ENCODE results near the gene SIRT1. TPM values are rescaled to one million over a fixed set of nuclear protein-coding genes. Genes with fewer than 3 reads are reported as not detected.

SIRT1 gene
- total RNA-seq, 2 donors from 2014 or later: 9.6 to 34.7 TPM

DNA sequence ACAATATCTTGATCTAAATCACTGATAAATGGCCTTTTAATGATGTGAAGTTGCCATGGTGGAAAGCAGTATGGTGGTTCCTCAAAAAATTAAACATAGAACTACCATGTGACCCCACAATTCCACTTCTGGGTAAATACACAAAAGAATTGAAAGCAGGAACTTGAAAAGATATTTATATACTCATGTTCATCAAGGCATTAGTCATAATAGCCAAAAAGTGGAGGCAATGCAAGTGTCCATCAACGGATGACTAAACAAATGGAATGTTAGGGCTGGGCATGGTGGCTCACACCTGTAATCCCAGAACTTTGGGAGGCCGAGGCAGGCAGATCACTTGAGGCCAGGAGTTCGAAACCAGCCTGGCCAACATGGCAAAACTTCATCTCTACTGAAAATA is 44.5 kb upstream of the SIRT1 start:
- Histone ChIP-seq H3K4me1 (ENCODE audit: control insufficient read depth in 1 of 2, low read depth in 2 of 2) (no peaks in the 10 kb centered on the region), H3K9me3 (no peaks in the 10 kb centered on the region), H3K4me3 (no peak overlapping the region), H3K36me3 (no peaks in the 10 kb centered on the region), H3K27me3 (replicated peaks; ENCODE audit: insufficient read depth) (no peaks in the 10 kb centered on the region), H3K27ac (no peak overlapping the region)
- ATAC-seq (ENCODE audit: insufficient number of reproducible peaks, low FRiP score, low read depth) (no peak), DNase-seq (ENCODE audit: low spot score) (no peak)
- TF ChIP-seq, protein P1, sequence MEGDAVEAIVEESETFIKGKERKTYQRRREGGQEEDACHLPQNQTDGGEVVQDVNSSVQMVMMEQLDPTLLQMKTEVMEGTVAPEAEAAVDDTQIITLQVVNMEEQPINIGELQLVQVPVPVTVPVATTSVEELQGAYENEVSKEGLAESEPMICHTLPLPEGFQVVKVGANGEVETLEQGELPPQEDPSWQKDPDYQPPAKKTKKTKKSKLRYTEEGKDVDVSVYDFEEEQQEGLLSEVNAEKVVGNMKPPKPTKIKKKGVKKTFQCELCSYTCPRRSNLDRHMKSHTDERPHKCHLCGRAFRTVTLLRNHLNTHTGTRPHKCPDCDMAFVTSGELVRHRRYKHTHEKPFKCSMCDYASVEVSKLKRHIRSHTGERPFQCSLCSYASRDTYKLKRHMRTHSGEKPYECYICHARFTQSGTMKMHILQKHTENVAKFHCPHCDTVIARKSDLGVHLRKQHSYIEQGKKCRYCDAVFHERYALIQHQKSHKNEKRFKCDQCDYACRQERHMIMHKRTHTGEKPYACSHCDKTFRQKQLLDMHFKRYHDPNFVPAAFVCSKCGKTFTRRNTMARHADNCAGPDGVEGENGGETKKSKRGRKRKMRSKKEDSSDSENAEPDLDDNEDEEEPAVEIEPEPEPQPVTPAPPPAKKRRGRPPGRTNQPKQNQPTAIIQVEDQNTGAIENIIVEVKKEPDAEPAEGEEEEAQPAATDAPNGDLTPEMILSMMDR (IDR thresholded peaks at IDR 0.05): no peak

DNA sequence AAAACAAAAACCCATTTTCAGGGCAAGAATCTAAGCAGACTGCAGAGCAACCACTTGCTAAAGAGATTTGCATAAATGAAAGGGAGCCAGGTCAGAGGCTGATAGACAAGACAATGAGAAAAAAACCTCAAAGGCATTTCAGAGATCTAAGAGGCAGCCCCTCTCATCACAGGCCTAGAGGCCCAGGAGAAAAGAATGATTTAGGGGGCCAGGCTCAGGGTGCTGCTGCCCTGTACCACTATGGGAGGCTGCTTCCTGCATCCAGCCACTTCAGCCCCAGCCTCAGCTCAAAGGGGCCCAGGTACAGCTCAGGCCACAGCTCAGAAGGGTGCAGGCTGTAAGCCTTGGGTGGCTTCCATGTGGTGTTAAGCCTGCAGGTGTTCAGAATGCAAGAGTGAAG is 42.7 kb upstream of the SIRT1 start:
- ATAC-seq (ENCODE audit: insufficient number of reproducible peaks, low FRiP score, low read depth): no peak
- no peak overlapping the region for H3K4me3 ChIP-seq
- no peaks in the 10 kb centered on the region for H3K9me3 ChIP-seq
- H3K27ac ChIP-seq: no peak overlapping the region
- no peaks in the 10 kb centered on the region for H3K4me1 ChIP-seq (ENCODE audit: control insufficient read depth in 1 of 2, low read depth in 2 of 2)
- no peaks in the 10 kb centered on the region for H3K27me3 ChIP-seq (replicated peaks; ENCODE audit: insufficient read depth)
- no peak for DNase-seq (ENCODE audit: low spot score)
- H3K36me3 ChIP-seq: no peaks in the 10 kb centered on the region
- TF ChIP-seq, protein P1 (IDR thresholded peaks at IDR 0.05): no peak

DNA sequence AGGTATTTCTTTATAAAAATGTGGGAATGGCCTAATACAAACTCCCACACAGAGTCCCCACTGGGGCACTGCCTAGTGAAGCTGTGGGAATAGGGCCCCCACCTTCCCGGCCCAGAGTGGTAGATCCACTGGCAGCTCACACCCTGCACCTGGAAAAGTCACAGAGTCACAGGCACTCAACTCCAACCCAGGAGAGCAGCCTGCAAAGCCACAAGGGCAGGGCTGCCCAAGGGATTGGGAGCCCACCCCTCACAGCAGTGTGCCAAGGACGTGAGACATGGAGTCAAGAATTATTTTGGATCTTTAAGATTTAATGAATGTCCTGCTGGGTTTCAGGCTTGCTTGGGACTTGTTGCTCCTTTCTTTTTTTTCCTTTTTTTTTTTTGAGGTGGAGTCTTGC is 41.2 kb upstream of the SIRT1 start:
- DNase-seq (ENCODE audit: low spot score) (no peak), ATAC-seq (ENCODE audit: insufficient number of reproducible peaks, low FRiP score, low read depth) (no peak)
- no peak overlapping the region for H3K4me3 ChIP-seq
- no peak overlapping the region for H3K27ac ChIP-seq
- TF ChIP-seq, protein P1 (IDR thresholded peaks at IDR 0.05): no peak
- H3K4me1 ChIP-seq (ENCODE audit: control insufficient read depth in 1 of 2, low read depth in 2 of 2): no peaks in the 10 kb centered on the region
- no peaks in the 10 kb centered on the region for H3K36me3 ChIP-seq
- no peaks in the 10 kb centered on the region for H3K9me3 ChIP-seq
- no peaks in the 10 kb centered on the region for H3K27me3 ChIP-seq (replicated peaks; ENCODE audit: insufficient read depth)

DNA sequence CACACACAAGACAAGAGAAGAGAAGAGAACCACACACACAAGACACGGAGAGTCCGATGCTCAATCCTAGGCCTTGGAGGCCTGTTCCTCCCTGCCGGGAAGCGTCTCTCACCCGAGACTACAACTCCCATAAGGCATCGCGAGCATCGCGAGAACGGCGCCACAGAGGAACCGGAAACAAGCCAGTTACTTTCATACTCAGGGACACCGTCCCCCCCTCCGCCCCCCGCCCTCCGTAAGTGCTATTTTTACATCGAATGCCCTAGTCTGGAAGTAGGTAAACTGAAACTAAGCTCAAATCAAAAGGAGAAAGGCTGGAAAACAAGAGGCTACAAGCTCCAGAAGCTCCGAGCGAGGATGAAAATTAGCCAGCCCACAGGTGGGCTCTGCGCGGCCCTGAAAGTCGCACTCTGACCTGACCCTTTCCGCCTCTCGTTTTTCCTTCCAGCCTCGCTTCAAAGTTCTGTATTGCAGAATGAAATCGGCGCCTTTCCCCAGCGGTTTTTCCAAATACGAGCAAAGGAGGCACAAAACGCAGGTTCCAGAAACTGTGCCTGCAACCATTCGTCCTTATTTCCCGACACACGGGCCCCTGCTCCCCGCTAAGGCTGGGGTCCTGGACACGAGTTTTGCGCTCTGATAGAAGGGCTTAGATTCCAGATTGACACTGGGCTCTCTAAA is 35.0 kb upstream of the SIRT1 start:
- Histone ChIP-seq H3K4me3 (peak overlapping the region; percentile 72), H3K9me3 (no peaks in the 10 kb centered on the region), H3K27ac (peak overlapping the region; percentile 84 to 91), H3K4me1 (ENCODE audit: control insufficient read depth in 1 of 2, low read depth in 2 of 2) (peaks cover 0 to 6% of the 10 kb centered on the region in 2 donors), H3K27me3 (replicated peaks; ENCODE audit: insufficient read depth) (no peaks in the 10 kb centered on the region), H3K36me3 (no peaks in the 10 kb centered on the region)
- DNase-seq (ENCODE audit: low spot score) (peak; percentile 88), ATAC-seq (ENCODE audit: insufficient number of reproducible peaks, low FRiP score, low read depth) (peak; percentile 98)
- TF ChIP-seq, protein P1 (IDR thresholded peaks at IDR 0.05): no peak

DNA sequence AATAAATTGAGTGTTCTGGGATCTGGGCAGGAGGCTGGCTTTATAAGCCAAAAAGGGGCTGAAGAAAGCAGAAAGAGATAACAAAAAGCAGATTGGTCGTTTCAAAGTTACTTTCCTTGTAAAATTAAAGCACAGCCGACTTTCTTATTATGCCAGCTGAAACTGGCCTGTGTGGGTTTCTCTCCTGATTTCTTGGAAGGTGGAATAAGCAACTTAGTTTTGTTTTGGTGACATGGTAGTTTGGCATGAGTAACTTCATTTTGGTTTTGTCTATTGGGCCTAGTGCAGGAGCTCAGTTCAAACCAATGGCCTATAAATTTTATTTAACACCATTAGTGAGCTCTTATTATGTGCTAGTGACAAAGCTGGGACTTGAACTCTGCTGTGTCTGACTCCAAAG is 33.3 kb upstream of the SIRT1 start:
- no peak for ATAC-seq (ENCODE audit: insufficient number of reproducible peaks, low FRiP score, low read depth)
- TF ChIP-seq, protein P1 (IDR thresholded peaks at IDR 0.05): no peak
- no peak overlapping the region for H3K27ac ChIP-seq

More for the DNA sequence above, 33.3 kb upstream of the SIRT1 start:
- DNase-seq (ENCODE audit: low spot score): no peak
- H3K4me3 ChIP-seq: no peak overlapping the region
- no peaks in the 10 kb centered on the region for H3K36me3 ChIP-seq
- peaks cover 0 to 6% of the 10 kb centered on the region in 2 donors for H3K4me1 ChIP-seq (ENCODE audit: control insufficient read depth in 1 of 2, low read depth in 2 of 2)
- no peaks in the 10 kb centered on the region for H3K27me3 ChIP-seq (replicated peaks; ENCODE audit: insufficient read depth)
- H3K9me3 ChIP-seq: no peaks in the 10 kb centered on the region

All from thoracic aorta (tissue), 2 donors.